HEK293T (cell line): ENCODE data around the gene SPEM3.
"Not testable (repeated sequence)": the region's sequence is repeated elsewhere in the genome, so short reads cannot be mapped to it uniquely, and the experiment has no call there.

Source experiments
- CTCF ChIA-PET: fragments of 350-600 bp; formaldehyde crosslinking; extraction: SDS; loops from one replicate; lab custom pipeline; 2021; ENCODE audit warnings: antibody characterized with exemption, inconsistent platforms; lab: Yijun Ruan, JAX
- POLR2A ChIA-PET: fragments of 350-600 bp; formaldehyde crosslinking; extraction: SDS; loops from one replicate; lab custom pipeline; 2020; ENCODE audit warnings: antibody characterized with exemption, inconsistent platforms; lab: Yijun Ruan, JAX
- DNase-seq: peaks from one replicate; pipeline ENCODE4 v3.0.0; 2012; ENCODE audit warnings: mixed read lengths; ENCODE audit errors: extremely low spot score
- ARNT ChIP-seq: fragments of 450-650 bp; IDR thresholded peaks from 2 replicates; pipeline ENCODE4 v1.6.1; 2017; ENCODE audit warnings: mild to moderate bottlenecking
- BHLHE40 ChIP-seq: fragments of 450-650 bp; IDR thresholded peaks from 2 replicates; pipeline ENCODE4 v1.6.1; 2016; ENCODE audit warnings: mild to moderate bottlenecking, moderate library complexity, borderline replicate concordance
- CTBP1 ChIP-seq: fragments of 450-650 bp; IDR thresholded peaks from 2 replicates; pipeline ENCODE4 v1.6.1; 2016; ENCODE audit warnings: borderline replicate concordance
- ELF4 ChIP-seq: fragments of 450-650 bp; IDR thresholded peaks from 2 replicates; pipeline ENCODE4 v1.6.1; 2017; ENCODE audit warnings: antibody characterized with exemption
- FOXA1 ChIP-seq: fragments of 450-650 bp; IDR thresholded peaks from 2 replicates; pipeline ENCODE4 v1.6.1; 2016; ENCODE audit warnings: mild to moderate bottlenecking
- FOXK2 ChIP-seq: fragments of 450-650 bp; IDR thresholded peaks from 2 replicates; pipeline ENCODE4 v1.6.1; 2016; ENCODE audit warnings: mild to moderate bottlenecking
- FOXM1 ChIP-seq: fragments of 450-650 bp; IDR thresholded peaks from 2 replicates; pipeline ENCODE4 v1.6.1; 2017; ENCODE audit warnings: mild to moderate bottlenecking, borderline replicate concordance
- HDGF ChIP-seq: fragments of 450-650 bp; IDR thresholded peaks from 2 replicates; pipeline ENCODE4 v1.6.1; 2017; ENCODE audit warnings: antibody characterized with exemption, borderline replicate concordance
- L3MBTL2 ChIP-seq: fragments of 450-650 bp; conservative IDR thresholded peaks from 2 replicates; pipeline ENCODE4 v1.6.1; 2016; ENCODE audit warnings: mild to moderate bottlenecking
- LEF1 ChIP-seq: fragments of 450-650 bp; IDR thresholded peaks from 2 replicates; pipeline ENCODE4 v1.6.1; 2017; ENCODE audit warnings: mild to moderate bottlenecking, borderline replicate concordance
- NFRKB ChIP-seq: fragments of 450-650 bp; IDR thresholded peaks from 2 replicates; pipeline ENCODE4 v1.6.1; 2016; ENCODE audit warnings: mild to moderate bottlenecking, moderate library complexity
- SP1 ChIP-seq: fragments of 450-650 bp; IDR thresholded peaks from 2 replicates; pipeline ENCODE4 v1.6.1; 2017
- SUZ12 ChIP-seq: fragments of 450-650 bp; IDR thresholded peaks from 2 replicates; pipeline ENCODE4 v1.6.1; 2016; ENCODE audit warnings: mild to moderate bottlenecking
- TARDBP ChIP-seq: fragments of 450-650 bp; IDR thresholded peaks from 2 replicates; pipeline ENCODE4 v1.6.1; 2016
- TF ChIP-seq, protein P1 (sequence below): fragments of 450-650 bp; IDR thresholded peaks from 2 replicates; pipeline ENCODE4 v1.6.1; 2016

SPEM3 gene

DNA sequence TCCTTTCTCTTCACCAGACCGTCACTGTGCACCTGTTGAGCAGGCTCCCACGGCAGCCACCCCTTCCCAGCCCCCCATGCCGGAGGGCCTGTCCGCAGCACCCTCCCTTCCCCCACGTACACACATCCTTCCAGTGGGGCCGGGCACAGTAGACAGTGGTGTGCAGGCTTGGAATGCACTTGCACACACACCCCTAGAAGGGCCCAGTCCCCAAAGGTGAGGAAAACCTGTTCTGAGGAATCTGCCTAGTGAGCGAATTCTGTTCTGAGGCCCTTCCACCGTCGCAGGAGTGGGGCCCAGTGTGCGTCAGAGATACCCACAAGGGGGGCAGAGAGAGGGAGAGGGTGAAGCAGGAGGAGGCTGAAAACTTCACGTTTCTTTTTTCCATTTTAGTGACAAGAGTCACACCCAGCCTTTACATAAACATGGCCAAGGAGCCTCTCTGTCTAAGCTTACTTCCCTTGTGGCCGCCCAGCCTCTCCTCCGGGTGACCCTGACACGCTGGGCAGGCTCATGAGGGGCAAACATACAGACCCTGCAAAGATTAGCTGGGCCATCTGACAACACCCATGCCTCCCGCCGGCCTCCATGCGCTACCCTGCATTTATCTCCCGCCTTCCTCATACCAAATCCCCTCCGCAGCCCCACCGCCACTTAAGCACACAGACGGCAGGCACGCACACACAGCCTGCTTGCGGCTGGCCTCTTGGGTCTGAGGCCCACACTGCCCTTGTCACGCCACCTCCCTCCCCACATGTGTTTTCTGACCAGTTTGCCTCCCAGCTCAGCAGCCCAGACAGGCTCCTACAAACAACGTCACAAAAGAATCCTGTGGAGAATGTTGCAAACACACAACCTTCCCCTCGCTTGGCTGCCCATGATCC lies 49.0 kb downstream of the SPEM3 start:
- TF ChIP-seq LEF1, result no peak
- TF ChIP-seq FOXA1, result no peak
- no peak for TF ChIP-seq FOXK2
- no peak for TF ChIP-seq ELF4
- TF ChIP-seq BHLHE40, result no peak
- TF ChIP-seq L3MBTL2, result 0 out of 2 replicates have a peak, but pooled peaks have one; percentile 50
- TF ChIP-seq, protein P1, sequence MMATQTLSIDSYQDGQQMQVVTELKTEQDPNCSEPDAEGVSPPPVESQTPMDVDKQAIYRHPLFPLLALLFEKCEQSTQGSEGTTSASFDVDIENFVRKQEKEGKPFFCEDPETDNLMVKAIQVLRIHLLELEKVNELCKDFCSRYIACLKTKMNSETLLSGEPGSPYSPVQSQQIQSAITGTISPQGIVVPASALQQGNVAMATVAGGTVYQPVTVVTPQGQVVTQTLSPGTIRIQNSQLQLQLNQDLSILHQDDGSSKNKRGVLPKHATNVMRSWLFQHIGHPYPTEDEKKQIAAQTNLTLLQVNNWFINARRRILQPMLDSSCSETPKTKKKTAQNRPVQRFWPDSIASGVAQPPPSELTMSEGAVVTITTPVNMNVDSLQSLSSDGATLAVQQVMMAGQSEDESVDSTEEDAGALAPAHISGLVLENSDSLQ, result peak; percentile 25; the same call in 1 of the 2 replicates
- POLR2A ChIA-PET, result interaction anchor here (1.1 to 8.2 kb wide), 3 partner anchors 9 to 39 kb away, joined by 5 to 55 read pairs (median 7); partner anchors contain the start of genes CHRNB1, FGF11 and TMEM102
- no peak for DNase-seq
- CTCF ChIA-PET, result no interaction called here

DNA sequence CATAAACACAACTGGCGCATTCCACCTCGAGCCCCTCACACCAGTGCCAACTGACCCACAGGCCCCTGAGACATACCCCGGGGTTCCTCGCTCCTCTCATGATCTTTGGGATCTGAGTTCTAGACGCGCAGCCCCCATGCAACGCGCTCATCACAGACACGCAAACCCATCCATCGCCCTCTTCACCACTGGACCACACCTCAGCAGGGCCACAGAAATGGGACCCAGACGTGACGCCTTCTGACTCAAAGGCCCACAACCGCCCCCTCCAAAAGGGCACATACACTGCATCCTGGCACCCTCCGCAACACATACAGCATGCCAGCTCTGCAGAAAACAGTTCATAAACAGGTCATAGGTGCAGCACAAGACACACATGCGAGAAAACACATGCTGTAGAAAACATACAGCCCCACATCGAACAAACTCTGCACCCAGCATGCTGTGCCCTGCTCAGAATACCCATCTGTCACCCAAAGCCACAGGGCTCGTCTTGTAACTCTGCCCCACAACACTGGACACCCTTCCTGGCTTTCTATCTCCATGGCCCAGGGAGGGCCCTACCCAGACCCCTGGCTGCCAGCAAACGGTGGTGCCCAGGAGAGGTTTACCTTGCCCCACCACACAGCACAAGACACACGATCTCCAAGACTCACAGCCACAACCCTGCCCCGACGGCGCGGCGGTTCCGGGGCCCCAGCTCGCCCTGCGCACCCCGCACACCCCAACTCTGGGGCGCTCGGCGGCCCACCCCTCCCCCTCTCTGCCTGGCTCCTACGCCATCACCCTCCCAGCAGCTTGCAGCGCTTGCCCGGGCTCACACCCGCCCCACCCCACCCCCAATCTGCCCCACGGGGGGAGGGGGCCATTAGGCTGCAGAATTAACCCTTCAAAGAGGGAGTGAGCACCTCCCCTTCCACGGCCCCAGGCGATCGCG lies 49.9 kb downstream of the SPEM3 start:
- no peak for DNase-seq
- no peak for TF ChIP-seq ELF4
- no peak for TF ChIP-seq FOXM1
- no peak for TF ChIP-seq SUZ12
- TF ChIP-seq, protein P1, result no peak
- no peak for TF ChIP-seq FOXK2
- no peak for TF ChIP-seq ARNT
- no peak for TF ChIP-seq NFRKB
- no peak for TF ChIP-seq CTBP1
- TF ChIP-seq BHLHE40, result no peak
- ChIA-PET POLR2A (interaction anchor here (1.0 to 8.2 kb wide), 4 partner anchors 34 to 224 kb away, joined by 3 to 55 read pairs (median 4); partner anchors contain the start of genes CHRNB1, FGF11 and TMEM102), CTCF (no interaction called here)

DNA sequence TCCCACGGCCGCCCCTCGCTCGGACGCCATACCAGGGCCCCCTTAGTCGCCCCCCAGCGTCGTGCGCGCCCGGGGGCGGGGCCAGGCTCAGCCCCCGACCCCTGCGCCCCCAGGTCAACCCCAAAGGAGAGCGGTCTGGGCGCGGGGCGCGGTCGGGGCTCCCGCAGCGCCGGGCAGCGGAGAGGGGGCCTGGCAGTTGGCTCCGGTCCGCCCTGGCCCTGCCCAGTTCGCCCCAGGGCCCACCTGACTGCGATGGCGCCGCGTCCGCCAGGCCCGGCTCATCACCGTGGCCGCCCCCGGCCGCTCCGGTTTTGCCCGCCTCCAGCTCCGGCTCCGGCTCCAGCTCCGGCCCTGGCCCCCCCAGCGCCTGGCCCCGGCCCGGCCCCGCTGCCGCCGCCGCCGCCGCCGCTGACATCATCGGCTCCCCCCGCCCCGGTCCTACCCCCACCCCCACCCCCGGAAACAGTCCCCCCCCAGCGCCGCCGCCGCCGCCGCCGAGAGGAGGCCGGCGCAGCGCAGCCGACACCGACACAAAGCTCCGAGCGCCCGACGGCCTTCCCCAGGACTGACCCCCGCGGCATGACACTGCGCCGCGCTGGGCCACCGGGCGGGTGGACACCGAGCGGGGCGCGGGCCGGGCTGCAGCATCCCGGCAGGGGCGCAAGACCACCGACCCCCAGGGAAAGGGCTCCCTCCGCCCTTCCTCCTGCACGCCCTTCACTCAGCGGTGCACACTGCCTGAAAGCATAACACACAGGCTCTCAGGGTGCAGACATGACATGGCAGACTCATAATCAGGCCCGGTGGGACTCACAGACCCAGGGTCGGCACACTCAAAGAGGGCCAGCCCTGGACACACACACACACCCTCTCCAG lies 50.8 kb downstream of the SPEM3 start, which contains the start of gene ZBTB4:
ZBTB4 (minus strand) TSS at position 419 of the 876 bp plus-strand sequence. CDS start 12,830 bp downstream, outside the sequence.
- TF ChIP-seq BHLHE40 (no peak), NFRKB (no peak), HDGF (no peak), L3MBTL2 (no peak), FOXM1 (no peak), FOXA1 (no peak), ELF4 (no peak), SUZ12 (no peak), SP1 (no peak), LEF1 (no peak), CTBP1 (no peak), TARDBP (no peak), FOXK2 (no peak)
- POLR2A ChIA-PET, result interaction anchor here (0.7 to 8.2 kb wide), 12 partner anchors 9 to 224 kb away, joined by 3 to 55 read pairs (median 4); partner anchors contain the start of genes FGF11, TMEM102 and TMEM256
- peak; percentile 45 for DNase-seq
- CTCF ChIA-PET, result no interaction called here

DNA sequence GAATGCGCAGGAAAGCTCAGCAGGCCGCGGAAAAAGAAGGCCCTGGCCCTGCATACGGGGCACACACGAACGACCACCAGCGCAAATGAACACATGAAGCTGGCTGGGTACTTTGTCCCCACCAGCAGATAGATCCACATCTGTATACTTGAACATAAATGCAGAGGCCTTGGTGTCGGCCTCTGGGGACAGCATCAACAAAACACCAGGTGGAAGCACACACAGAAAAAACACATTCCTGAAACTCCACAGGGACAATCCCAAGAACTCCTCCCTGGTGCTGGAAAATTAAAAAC lies 51.4 kb downstream of the SPEM3 start:
- no peak for DNase-seq
- POLR2A ChIA-PET, result interaction anchor here (0.9 to 8.2 kb wide), 9 partner anchors 10 to 150 kb away, joined by 3 to 55 read pairs (median 4); partner anchors contain the start of genes FGF11, TMEM102 and TMEM256

DNA sequence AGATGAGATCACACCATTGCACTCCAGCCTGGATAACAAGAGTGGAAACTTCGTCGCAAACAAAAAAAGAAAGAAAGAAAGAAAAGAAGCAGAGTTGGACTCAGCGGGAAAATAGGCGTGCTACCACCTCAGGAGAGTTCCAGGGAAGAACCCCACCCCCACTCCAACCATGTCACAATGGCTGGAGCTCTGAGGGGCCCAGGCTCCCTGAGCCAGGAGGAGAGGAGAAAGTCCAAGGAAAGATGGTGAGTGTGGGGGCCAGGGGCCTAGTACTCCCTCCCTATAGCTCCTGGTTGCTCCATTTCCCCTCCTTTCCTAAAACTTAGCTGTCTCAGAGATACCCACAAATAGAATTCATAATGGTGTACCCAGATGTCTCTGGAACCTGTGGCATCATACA lies 52.6 kb downstream of the SPEM3 start, which contains the start of gene SLC35G6:
SLC35G6 (plus strand) TSS at position 172 of the 400 bp plus-strand sequence; CDS start at position 243, 71 bp downstream.
- POLR2A ChIA-PET, result interaction anchor here (8.2 kb wide), 1 partner anchor 43 kb away, joined by 55 read pairs; the partner anchor contains the start of genes FGF11 and TMEM102
- DNase-seq, CTCF ChIA-PET: not testable (repeated sequence)

More for the DNA sequence above, 51.4 kb downstream of the SPEM3 start:
- CTCF ChIA-PET, result no interaction called here
- TF ChIP-seq BHLHE40 (no peak), HDGF (no peak)

DNA sequence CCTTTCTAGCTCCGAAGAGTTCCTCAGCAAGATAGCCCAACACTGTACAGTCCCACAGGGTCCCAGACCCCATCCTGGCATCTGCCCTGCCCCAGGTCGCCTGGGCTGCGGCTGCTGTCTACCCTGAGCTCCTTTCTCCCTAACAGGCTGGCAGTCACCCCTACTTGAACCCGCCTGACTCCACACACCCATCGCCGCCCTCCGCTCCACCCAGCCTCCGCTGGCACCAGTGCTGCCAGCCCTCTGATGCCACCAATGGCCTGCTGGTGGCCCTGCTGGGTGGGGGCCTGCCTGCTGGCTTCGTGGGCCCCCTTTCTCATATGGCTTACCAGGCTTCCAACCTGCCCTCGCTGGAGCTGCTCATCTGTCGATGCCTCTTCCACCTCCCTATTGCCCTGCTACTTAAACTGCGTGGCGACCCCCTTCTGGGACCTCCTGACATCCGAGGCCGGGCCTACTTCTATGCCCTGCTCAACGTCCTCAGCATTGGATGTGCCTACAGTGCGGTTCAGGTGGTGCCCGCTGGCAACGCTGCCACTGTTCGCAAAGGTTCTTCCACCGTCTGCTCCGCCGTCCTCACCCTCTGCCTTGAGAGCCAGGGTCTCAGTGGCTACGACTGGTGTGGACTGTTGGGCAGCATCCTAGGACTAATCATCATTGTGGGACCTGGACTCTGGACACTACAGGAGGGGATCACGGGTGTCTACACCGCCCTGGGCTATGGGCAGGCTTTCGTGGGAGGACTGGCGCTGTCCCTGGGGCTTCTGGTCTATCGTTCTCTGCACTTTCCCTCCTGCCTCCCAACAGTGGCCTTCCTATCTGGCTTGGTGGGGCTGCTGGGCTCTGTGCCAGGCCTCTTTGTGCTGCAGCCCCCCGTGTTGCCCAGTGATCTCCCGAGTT lies 53.4 kb downstream of the SPEM3 start:
- CTCF ChIA-PET, DNase-seq: not testable (repeated sequence)
- POLR2A ChIA-PET, result interaction anchor here (8.2 kb wide), 1 partner anchor 44 kb away, joined by 55 read pairs; the partner anchor contains the start of genes FGF11 and TMEM102
